Activated CD4-positive, alpha-beta T cell treated with anti-CD3 and anti-CD28 coated beads for 48 hours (primary cell): ENCODE data around the gene EPHA5.

ENCODE experiments used
- DNase-seq: peaks from one replicate; pipeline ENCODE4 v3.0.0-alpha.2; 2020

Gene EPHA5

GRCh38 chr4:65623506-65623905 lies 46.8 kb downstream of the EPHA5 start:
- DNase-seq, result no peak

GRCh38 chr4:65617416-65617815 lies 52.9 kb downstream of the EPHA5 start:
- no peak for DNase-seq

GRCh38 chr4:65604515-65604914 lies 65.8 kb downstream of the EPHA5 start:
- no peak for DNase-seq

- DNase-seq, result no peak
These were observed 69.6 kb downstream of the EPHA5 start for GRCh38 chr4:65600656-65601055.

DNA sequence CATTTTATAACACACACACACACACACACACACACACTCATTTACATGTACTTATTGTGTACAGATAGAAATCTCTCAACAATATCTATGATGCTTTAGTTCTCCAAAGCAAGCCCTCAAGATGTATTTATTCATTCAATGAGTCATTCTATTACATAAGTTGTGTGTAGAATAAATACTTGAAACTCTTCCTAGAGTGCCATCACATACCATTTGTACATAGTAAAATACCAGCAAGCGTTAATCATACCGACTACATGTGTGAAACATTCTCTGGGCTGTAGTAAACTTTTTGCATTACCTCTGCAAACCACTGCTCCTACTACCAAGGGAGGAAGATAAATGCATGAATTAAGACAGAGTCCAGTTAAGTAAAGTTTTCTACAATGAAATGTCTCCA lies 70.9 kb downstream of the EPHA5 start:
- DNase-seq, result no peak

DNA sequence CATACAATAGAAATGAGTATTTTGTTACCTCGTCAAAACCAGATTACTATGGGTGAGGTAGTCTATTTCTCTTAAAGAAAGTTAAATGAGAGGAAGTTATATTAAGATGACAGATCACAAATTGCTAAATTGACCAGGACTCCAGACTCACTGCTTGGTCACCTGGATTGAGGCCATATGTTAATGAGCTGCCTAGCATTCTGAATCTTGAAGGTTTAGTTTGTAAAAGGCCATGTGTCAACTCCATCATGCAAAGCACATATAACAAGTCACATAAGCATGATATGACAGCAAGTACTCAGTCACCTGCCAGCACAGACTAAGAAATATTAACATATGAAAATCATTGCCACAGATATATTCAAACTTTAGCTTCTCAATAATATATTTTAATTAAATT lies 72.6 kb downstream of the EPHA5 start:
- DNase-seq, result no peak

DNA sequence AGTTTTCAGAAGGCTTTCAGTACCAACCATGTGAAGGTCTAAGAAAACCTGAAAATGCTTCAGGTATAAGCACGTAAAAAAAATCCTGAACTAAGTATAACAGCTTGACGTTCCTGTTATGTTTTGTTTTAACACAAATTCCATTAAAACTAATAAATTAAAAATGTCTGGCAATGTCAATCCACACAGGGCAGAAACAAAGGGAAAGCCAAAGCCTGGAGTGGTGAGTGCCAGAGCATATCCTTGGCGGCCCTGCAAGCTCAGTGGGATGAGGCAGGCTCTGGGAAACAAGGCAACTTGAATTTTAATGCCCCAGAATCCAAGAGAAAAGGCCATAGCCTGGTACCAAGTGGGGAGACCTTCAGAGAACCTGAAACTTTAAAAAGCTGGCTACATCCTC lies 78.2 kb downstream of the EPHA5 start:
- DNase-seq, result no peak

DNA sequence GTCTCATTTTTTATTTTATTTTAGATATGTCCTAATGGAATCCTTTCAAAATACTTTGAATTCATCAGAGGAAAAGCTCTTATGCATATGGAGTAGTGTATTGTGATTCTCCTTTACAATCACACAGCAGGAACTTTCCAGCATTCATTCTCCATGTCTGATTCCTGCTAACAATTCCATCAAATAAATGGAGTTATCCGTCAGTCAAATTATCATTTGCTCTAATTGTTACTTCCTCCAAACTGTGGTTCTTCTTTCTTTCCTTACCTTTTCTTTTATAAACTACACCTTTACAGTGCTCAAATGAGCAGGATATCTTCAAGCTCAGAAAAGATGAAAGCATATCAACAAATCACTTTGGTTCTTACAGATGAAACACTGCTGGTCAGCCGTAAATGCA lies 80.4 kb downstream of the EPHA5 start:
- no peak for DNase-seq

DNA sequence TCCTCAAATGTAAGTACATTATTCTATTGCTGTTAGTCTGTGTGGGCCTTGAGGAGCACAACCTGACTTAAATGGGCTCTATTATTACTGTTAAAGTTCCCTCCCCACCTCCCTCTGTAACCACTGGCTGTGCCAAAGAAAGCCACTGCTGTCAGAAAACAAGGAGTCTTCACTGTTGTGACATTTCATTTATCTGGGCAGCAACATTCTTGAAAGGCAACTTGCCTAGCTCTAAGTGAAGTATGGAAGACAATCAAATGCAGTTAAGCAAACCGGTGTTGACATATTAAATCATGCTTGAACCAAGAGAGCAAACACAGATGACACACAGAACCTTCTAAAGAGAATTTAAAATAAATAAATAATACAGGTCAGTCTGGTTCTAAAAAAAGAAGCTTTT lies 81.0 kb downstream of the EPHA5 start:
- no peak for DNase-seq

DNA sequence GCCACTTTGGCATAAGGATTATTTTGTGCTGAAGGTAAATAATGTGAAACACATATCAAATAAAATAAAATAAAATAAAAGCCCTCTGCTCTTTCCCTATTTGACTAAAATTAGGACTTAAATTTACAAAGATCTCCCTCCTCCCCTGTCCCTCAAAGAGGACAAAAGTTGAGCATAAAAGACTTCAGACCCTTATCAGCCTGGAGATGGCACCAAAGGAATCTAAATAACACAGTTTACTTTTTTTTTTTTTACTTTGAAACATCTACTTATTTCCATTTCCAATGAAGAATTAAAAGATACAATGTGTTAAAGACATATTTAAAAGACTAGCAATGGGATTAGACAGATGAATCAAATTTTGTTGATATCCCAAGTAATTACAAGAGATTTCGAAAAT lies 89.7 kb downstream of the EPHA5 start:
- no peak for DNase-seq

DNA sequence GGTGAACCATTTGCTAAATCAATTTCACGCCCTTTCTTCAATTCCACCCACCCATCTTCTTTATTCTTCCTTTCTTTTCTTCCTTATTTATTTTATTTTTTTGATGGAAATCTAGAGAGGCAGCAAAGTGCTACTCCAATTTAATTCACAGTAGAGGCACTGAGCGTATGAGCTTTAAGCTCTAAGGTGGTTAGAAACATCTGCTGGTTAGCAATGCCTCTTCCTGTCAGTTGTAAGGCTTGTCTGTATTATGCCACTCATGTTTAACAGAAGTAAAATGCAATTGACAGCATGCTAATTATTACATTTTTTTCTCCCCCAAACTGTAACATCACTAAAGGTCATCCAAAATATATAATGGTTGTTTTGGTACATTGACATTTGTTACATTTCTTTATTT lies 103.8 kb downstream of the EPHA5 start:
- DNase-seq, result no peak

DNA sequence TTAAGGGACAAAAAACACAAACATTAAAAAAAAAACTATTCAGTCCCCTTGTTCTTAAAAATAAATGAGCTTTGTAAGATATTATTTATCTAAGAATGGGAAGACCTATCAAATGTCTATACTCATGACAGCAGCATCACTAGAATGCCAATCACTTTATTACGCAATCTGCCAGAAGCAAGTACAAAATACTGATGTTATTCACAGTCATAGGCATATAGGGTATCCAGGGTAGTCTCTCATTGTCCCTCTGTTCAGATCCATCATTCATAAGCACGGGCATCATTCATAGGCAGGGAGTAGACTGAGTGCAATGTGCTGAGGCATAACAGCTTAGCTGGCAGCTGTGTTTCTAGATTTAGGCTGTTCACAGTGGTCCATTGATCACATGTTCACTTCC lies 109.1 kb downstream of the EPHA5 start:
- no peak for DNase-seq

GRCh38 chr4:65559270-65559669 lies 111.0 kb downstream of the EPHA5 start:
- DNase-seq, result no peak

DNA sequence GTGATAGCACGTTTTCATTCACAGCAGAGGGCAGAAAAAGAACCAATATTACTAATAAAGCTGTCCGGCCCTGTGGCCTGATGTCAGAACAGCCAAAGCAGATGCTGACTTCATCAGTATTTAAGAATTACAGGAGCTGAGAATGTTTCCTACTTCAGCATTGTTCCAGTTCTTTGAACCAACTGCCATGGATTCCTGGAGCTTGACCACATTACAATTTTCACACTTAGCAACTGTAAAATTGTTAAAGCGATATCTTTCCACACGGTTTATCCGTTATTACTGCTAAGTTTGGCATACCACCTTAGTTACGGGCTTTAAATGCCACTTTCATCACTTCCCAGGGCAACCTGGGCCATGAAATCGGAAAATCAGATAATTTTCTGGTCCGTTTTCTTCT lies 118.2 kb downstream of the EPHA5 start:
- no peak for DNase-seq

DNA sequence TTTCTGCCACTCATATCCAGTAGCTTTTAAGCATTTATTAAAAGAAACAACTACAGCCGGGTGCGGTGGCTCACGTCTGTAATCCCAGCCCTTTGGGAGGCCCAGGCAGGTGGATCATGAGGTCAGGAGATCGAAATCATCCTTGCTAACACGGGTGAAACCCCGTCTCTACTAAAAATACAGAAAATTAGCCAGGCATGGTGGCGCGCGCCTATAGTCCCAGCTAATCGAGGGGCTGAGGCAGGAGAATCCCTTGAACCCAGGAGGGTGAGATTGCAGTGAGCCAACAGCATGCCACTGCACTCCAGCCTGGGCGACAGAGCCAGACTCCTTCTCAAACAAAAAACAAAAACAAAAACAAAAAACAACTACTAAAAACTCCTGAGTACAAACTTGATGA lies 119.8 kb downstream of the EPHA5 start:
- DNase-seq, result no peak

- no peak for DNase-seq
These were observed 123.3 kb downstream of the EPHA5 start for GRCh38 chr4:65546882-65547416.

DNA sequence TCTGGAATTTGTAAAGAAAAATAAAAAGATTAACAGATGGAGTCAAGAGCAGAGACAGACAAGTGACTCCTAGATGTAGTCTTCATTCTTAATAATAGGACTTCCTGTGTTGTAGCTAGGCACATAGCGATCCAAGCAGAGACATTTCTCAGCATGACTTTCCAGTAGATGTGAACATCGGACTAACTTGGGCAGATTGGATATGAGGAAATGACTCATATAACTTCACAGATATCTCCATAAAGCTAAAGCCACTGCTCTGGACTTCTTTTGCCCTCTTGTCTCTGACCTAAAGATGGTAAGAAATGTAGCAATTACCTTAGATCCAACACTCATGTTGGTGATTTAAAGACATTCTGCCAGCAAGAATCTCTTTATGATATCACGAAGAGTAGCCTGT lies 131.7 kb downstream of the EPHA5 start:
- no peak for DNase-seq

DNA sequence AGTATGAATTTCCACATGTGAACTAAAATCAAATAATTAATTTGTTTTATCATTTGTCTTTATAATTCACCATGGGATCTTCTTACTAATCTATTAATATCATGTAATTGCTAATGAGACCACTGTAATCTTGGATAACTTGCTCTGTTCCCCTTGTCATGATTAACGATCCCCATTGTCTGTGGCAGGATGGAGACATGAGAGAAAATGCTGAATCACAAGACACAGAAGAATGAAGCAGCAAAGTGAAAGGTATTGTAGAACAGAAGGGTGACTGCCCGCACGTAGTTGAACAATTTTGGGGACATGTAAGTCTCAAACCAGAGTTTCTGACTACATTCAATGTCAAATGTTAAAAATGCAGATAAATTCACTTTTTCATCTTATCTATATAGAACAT lies 135.2 kb downstream of the EPHA5 start:
- DNase-seq, result no peak

GRCh38 chr4:65521666-65522065 lies 148.6 kb downstream of the EPHA5 start:
- no peak for DNase-seq

- DNase-seq, result no peak
These were observed 154.6 kb downstream of the EPHA5 start for GRCh38 chr4:65515646-65516045.

GRCh38 chr4:65510976-65511375 lies 159.3 kb downstream of the EPHA5 start:
- DNase-seq, result no peak

DNA sequence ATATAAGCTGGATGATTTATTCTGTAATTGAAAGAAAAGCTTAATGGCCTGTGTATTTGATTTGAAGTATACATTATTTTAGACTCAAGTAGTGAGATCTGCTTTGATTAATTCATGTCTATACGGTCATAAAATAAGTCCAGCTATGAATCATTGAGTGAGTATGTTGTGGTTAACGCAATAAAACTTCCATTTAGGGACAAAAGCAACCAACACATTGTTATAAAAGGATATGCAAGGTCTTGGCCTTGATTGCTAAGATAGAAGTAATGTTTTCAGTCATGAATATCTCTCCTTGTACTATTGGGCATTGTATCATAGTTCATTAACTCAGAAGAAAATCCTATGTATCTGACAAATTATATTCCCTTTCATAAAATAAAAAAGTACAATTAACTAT lies 162.1 kb downstream of the EPHA5 start:
- no peak for DNase-seq

- no peak for DNase-seq
These were observed 168.1 kb downstream of the EPHA5 start for GRCh38 chr4:65502131-65502701.

DNA sequence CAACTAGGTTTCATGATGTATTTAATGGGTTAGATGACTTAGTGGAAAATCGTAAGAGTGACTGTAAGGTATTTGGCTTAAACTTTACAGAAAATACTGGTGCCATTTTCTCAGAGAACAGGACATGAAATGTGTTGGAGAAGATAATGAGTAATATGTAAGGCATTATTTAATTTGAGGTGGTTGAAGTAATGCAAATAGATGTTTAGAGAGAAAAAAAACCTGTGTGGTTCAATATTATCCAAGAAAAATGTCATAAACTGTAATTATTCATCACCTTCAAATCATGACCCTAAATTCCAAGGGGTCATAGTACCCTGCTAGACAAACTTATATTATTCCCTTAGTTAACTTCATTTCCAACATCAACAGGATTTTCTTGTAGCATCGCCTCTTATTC lies 171.7 kb downstream of the EPHA5 start:
- DNase-seq, result no peak

DNA sequence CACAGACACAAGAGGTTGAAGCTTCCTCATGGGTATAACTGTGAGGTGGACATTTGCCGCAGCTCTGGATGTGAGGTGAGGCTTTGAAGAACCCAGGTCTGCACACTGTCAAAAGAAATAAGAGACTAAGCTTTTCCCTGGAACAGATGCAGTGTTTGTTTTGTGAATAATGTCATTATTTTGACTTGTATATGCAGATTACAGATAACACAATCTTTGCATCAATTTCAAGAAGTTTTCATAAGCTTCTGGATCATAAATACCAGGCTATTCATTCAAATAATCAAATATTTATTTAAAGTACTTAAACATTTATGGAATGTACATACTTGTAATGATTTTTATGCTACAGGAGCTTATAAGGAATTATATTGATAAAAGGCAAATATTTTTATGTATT lies 174.8 kb downstream of the EPHA5 start:
- no peak for DNase-seq

GRCh38 chr4:65482410-65482809 lies 187.9 kb downstream of the EPHA5 start:
- no peak for DNase-seq
